HepG2 (cell line): ENCODE data around the gene MFSD12. TPM values are rescaled to one million over a fixed set of nuclear protein-coding genes. Genes with fewer than 3 reads are reported as not detected.

Experiments
- ADNP ChIP-seq: sonication (generic); formaldehyde crosslinking; IDR thresholded peaks from 2 replicates; pipeline ENCODE4 v1.4.0; 2020; ENCODE audit warnings: missing genetic modification reagents
- ARNT2 ChIP-seq: sonication (generic); formaldehyde crosslinking; IDR thresholded peaks from 2 replicates; pipeline ENCODE4 v1.8.0; 2022; ENCODE audit warnings: mild to moderate bottlenecking, low read depth, missing genetic modification reagents, moderate library complexity
- ARNTL ChIP-seq: sonication (generic); formaldehyde crosslinking; IDR thresholded peaks from 2 replicates; pipeline ENCODE4 v1.4.0; 2020; ENCODE audit warnings: mild to moderate bottlenecking, missing genetic modification reagents
- FOXK2 ChIP-seq: fragments of 450-650 bp; IDR thresholded peaks from 2 replicates; pipeline ENCODE4 v1.6.1; 2016
- GATA4 ChIP-seq: sonication (generic); IDR thresholded peaks from 2 replicates; pipeline ENCODE4 v1.6.1; 2016; ENCODE audit warnings: antibody characterized with exemption, low read depth, borderline replicate concordance
- HDAC1 ChIP-seq: sonication (generic); formaldehyde crosslinking; IDR thresholded peaks from 2 replicates; pipeline ENCODE4 v1.5.1; 2020; ENCODE audit warnings: mild to moderate bottlenecking, missing genetic modification reagents
- JUND ChIP-seq: sonication (generic); formaldehyde crosslinking; IDR thresholded peaks from 2 replicates; pipeline ENCODE4 v1.8.0; 2022; ENCODE audit warnings: mild to moderate bottlenecking, missing genetic modification reagents
- KLF12 ChIP-seq: sonication (generic); formaldehyde crosslinking; IDR thresholded peaks from 2 replicates; pipeline ENCODE4 v1.4.0; 2020; ENCODE audit warnings: missing genetic modification reagents, borderline replicate concordance
- MED13 ChIP-seq: sonication (generic); formaldehyde crosslinking; IDR thresholded peaks from 2 replicates; pipeline ENCODE4 v1.5.0; 2020; ENCODE audit warnings: missing genetic modification reagents
- MLLT10 ChIP-seq: sonication (generic); formaldehyde crosslinking; IDR thresholded peaks from 2 replicates; pipeline ENCODE4 v1.4.0; 2020; ENCODE audit warnings: missing genetic modification reagents
- NONO ChIP-seq, 2 experiments: fragments of 450-650 bp in 1 of 2; sonication (generic) in 1 of 2; formaldehyde crosslinking in 1 of 2; IDR thresholded peaks in 1 of 2; conservative IDR thresholded peaks in 1 of 2; 2 replicates each; pipeline versions ENCODE4 v1.6.1 to v1.8.0; 2017 to 2022; ENCODE audit warnings: mild to moderate bottlenecking in 1 of 2, missing genetic modification reagents in 1 of 2, moderate library complexity in 1 of 2
- PAWR ChIP-seq: sonication (generic); formaldehyde crosslinking; IDR thresholded peaks from 2 replicates; pipeline ENCODE4 v1.4.0; 2020; ENCODE audit warnings: missing genetic modification reagents, mild to moderate bottlenecking, borderline replicate concordance
- PHF21A ChIP-seq: sonication (generic); formaldehyde crosslinking; IDR thresholded peaks from 2 replicates; pipeline ENCODE4 v1.5.0; 2020; ENCODE audit warnings: mild to moderate bottlenecking, missing genetic modification reagents
- RAD51 ChIP-seq: fragments of 450-650 bp; IDR thresholded peaks from 2 replicates; pipeline ENCODE4 v1.6.1; 2016; ENCODE audit warnings: borderline replicate concordance
- RFX5 ChIP-seq: IDR thresholded peaks from 2 replicates; pipeline ENCODE4 v1.6.1; 2011; ENCODE audit warnings: low read depth, low read length, improper control_type of control experiment
- THRA ChIP-seq: sonication (generic); formaldehyde crosslinking; IDR thresholded peaks from 2 replicates; pipeline ENCODE4 v1.4.0; 2020; ENCODE audit warnings: missing genetic modification reagents, borderline replicate concordance
- WIZ ChIP-seq: sonication (generic); formaldehyde crosslinking; IDR thresholded peaks from 2 replicates; pipeline ENCODE4 v1.5.1; 2020; ENCODE audit warnings: mild to moderate bottlenecking, missing genetic modification reagents
- ZFX ChIP-seq: sonication (generic); formaldehyde crosslinking; IDR thresholded peaks from 2 replicates; pipeline ENCODE4 v1.4.0; 2020; ENCODE audit warnings: mild to moderate bottlenecking, low read depth, missing genetic modification reagents, moderate library complexity
- ZFYVE20 ChIP-seq: sonication (generic); formaldehyde crosslinking; IDR thresholded peaks from 2 replicates; pipeline ENCODE4 v1.8.0; 2023; ENCODE audit warnings: low read depth, mild to moderate bottlenecking, moderate library complexity, missing genetic modification reagents, borderline replicate concordance
- ZMAT5 ChIP-seq: sonication (generic); formaldehyde crosslinking; IDR thresholded peaks from 2 replicates; pipeline ENCODE4 v1.5.0; 2020; ENCODE audit warnings: mild to moderate bottlenecking, low read depth, missing genetic modification reagents, borderline replicate concordance
- ZNF143 ChIP-seq: sonication (generic); formaldehyde crosslinking; IDR thresholded peaks from 2 replicates; pipeline ENCODE4 v1.4.0; 2020; ENCODE audit warnings: missing genetic modification reagents
- ZNF263 ChIP-seq: sonication (generic); formaldehyde crosslinking; IDR thresholded peaks from 2 replicates; pipeline ENCODE4 v1.4.0; 2020; ENCODE audit warnings: missing genetic modification reagents
- ZNF326 ChIP-seq: sonication (generic); formaldehyde crosslinking; IDR thresholded peaks from 2 replicates; pipeline ENCODE4 v1.4.0; 2020; ENCODE audit warnings: missing genetic modification reagents, borderline replicate concordance
- ZNF337 ChIP-seq: sonication (generic); formaldehyde crosslinking; IDR thresholded peaks from 2 replicates; pipeline ENCODE4 v1.5.1; 2020; ENCODE audit warnings: missing genetic modification reagents, low read depth, mild to moderate bottlenecking, borderline replicate concordance
- ZNF343 ChIP-seq: sonication (generic); formaldehyde crosslinking; IDR thresholded peaks from 2 replicates; pipeline ENCODE4 v1.4.0; 2020; ENCODE audit warnings: mild to moderate bottlenecking, missing genetic modification reagents
- ZNF615 ChIP-seq: sonication (generic); formaldehyde crosslinking; IDR thresholded peaks from 2 replicates; pipeline ENCODE4 v1.5.0; 2020; ENCODE audit warnings: mild to moderate bottlenecking, missing genetic modification reagents, borderline replicate concordance
- polyA plus RNA-seq, 8 experiments: library from polyadenylated mRNA; depleted of rRNA in 3 of 8; stranded (reverse) in 7 of 8; unstranded in 1 of 8; fragments of >200 nt; fragmentation: Illumina TruSeq in 4 of 8; extraction: Trizol in 4 of 8; gene quantifications; 2 replicates each; pipeline versions ENCODE4 v1.2.1 to v1.2.3, GENCODE V29; 2011 to 2016; ENCODE audit warnings: low read depth in 4 of 8, missing spikeins in 1 of 8, mixed read lengths in 1 of 8; ENCODE audit not compliant: insufficient read depth in 1 of 8
- total RNA-seq, 5 experiments: library from RNA; depleted of rRNA; stranded (reverse); fragments of >200 nt; fragmentation: Illumina TruSeq; extraction: Trizol; gene quantifications; 2 replicates each; pipeline ENCODE4 v1.2.3, GENCODE V29; 2016; ENCODE audit warnings: low read depth in 1 of 5

The MFSD12 gene
- total and polyA plus RNA-seq, 2 of the 13 experiments (the other 11 are each of a cell fraction or from before 2014, with no cell fraction given): 27.2 to 29.1 TPM

GRCh38 chr19:3557461-3558248 is at the start of gene MFSD12 (continued):
- TF ChIP-seq RFX5 (no peak), ZNF343 (CRISPR knock-in tag) (0 out of 2 replicates have a peak, but pooled peaks have one; percentile 39), GATA4 (no peak), THRA (CRISPR knock-in tag) (no peak), ZNF263 (CRISPR knock-in tag) (no peak), NONO (IDR thresholded peaks at IDR 0.05) (no peak), NONO (CRISPR knock-in tag; conservative IDR thresholded peaks at IDR 0.05) (peak; percentile 74), ARNT2 (peak; percentile 61; the same call in 1 of the 2 replicates), ZNF615 (CRISPR knock-in tag) (no peak), HDAC1 (peak; percentile 71), PHF21A (peak; percentile 38; the same call in 1 of the 2 replicates), FOXK2 (no peak), ADNP (CRISPR knock-in tag) (no peak), ZFX (peak; percentile 75), ZNF337 (no peak), PAWR (no peak), ZFYVE20 (CRISPR knock-in tag) (no peak), WIZ (no peak), RAD51 (no peak), MLLT10 (no peak), JUND (CRISPR knock-in tag) (no peak), KLF12 (CRISPR knock-in tag) (peak; percentile 77; the same call in 1 of the 2 replicates), ZMAT5 (no peak), ARNTL (CRISPR knock-in tag) (no peak), MED13 (CRISPR knock-in tag) (no peak), ZNF143 (CRISPR knock-in tag) (no peak), ZNF326 (no peak)
